HCT116 (cell line): ENCODE data around the gene PDE7B. TPM values are rescaled to one million over a fixed set of nuclear protein-coding genes. Genes with fewer than 3 reads are reported as not detected.

ENCODE experiments used
- ATAC-seq: fragments of 200-7000 bp; cut with Tn5 transposase; 2 replicates; pipeline ENCODE4 v1.9.1; 2020; ENCODE audit warnings: mild to moderate bottlenecking, moderate library complexity
- BruUV-seq: library from RNA; stranded (reverse); fragments of 400-500 nt; replicated peaks from 2 replicates; lab custom pipeline; 2021; lab: Mats Ljungman, UMichigan
- CTCF ChIA-PET: fragments of 300-600 bp; sonication (Branson Sonifier 250); formaldehyde crosslinking; loops from one replicate; lab custom pipeline; 2021; ENCODE audit warnings: antibody characterized with exemption; lab: Charles Lee
- POLR2A ChIA-PET: fragments of 300-600, 350-600 bp; sonication (Branson Sonifier 250); formaldehyde crosslinking; loops from one replicate; lab custom pipeline; 2021; ENCODE audit warnings: antibody characterized with exemption; lab: Charles Lee
- RAD21 ChIA-PET, 2 experiments: fragments of 300-600 bp; sonication (Branson Sonifier 250); formaldehyde crosslinking; loops; one replicate each; lab custom pipeline; 2023; ENCODE audit warnings: low total read pairs in 2 of 2; ENCODE audit not compliant: uncharacterized antibody in 2 of 2, unreplicated experiment in 2 of 2, low non-redundant PET in 1 of 2; lab: Charles Lee
- DNase-seq: peaks from one replicate; pipeline ENCODE4 v3.0.0-alpha.2; 2010; ENCODE audit warnings: low read depth, low spot score
- H2AFZ ChIP-seq: fragments of 200-600 bp; shearing (Covaris generic), sonication (generic); 2 replicates; pipeline ENCODE4 v1.6.1; 2017; ENCODE audit warnings: low read depth, mixed run types, mixed read lengths, antibody characterized with exemption, low read length; ENCODE audit not compliant: poor library complexity, severe bottlenecking
- H3K27ac ChIP-seq: 2 replicates; pipeline ENCODE4 v1.5.1; 2012; ENCODE audit warnings: low read depth, low read length
- H3K27me3 ChIP-seq: fragments of 200-600 bp; sonication (generic); 2 replicates; pipeline ENCODE4 v1.6.1; 2016; ENCODE audit warnings: mixed run types, low read length, mixed read lengths; ENCODE audit not compliant: insufficient read depth
- H3K36me3 ChIP-seq, 2 experiments: fragments of 200-500 bp in 1 of 2; fragments of 200-600 bp in 1 of 2; sonication (Bioruptor generic) in 1 of 2; sonication (generic) in 1 of 2; 2 replicates each; pipeline versions ENCODE4 v1.5.1 to v1.6.1; 2014 to 2016; ENCODE audit warnings: low read length in 2 of 2, inconsistent platforms in 1 of 2, mixed read lengths in 1 of 2, mixed run types in 1 of 2; ENCODE audit not compliant: insufficient read depth in 2 of 2, control insufficient read depth in 1 of 2
- H3K4me1 ChIP-seq, 2 experiments: fragments of 200-600 bp in 1 of 2; sonication (generic) in 1 of 2; 2 replicates each; pipeline versions ENCODE4 v1.5.1 to v1.6.1; 2012 to 2017; ENCODE audit warnings: low read length in 2 of 2, inconsistent platforms in 1 of 2, mild to moderate bottlenecking in 1 of 2, mixed read lengths in 1 of 2, mixed run types in 1 of 2, moderate library complexity in 1 of 2; ENCODE audit not compliant: insufficient read depth in 2 of 2, control insufficient read depth in 1 of 2
- H3K4me2 ChIP-seq: fragments of 200-600 bp; sonication (generic); 2 replicates; pipeline ENCODE4 v1.6.1; 2017; ENCODE audit warnings: mixed run types, low read length, mixed read lengths
- H3K4me3 ChIP-seq, 2 experiments: fragments of 200-600 bp in 1 of 2; sonication (generic) in 1 of 2; replicated peaks in 1 of 2; 2 replicates each; pipeline ENCODE4 v1.5.1; 2011 to 2016; ENCODE audit warnings: low read length in 2 of 2, control low read depth in 1 of 2, low read depth in 1 of 2, mild to moderate bottlenecking in 1 of 2, mixed read lengths in 1 of 2, mixed run types in 1 of 2
- H3K79me2 ChIP-seq: fragments of 200-600 bp; sonication (generic); 2 replicates; pipeline ENCODE4 v1.6.1; 2017; ENCODE audit warnings: mild to moderate bottlenecking, mixed run types, low read length, moderate library complexity, mixed read lengths; ENCODE audit not compliant: insufficient read depth
- H3K9ac ChIP-seq: fragments of 200-600 bp; sonication (generic); 2 replicates; pipeline ENCODE4 v1.6.1; 2016; ENCODE audit warnings: low read length, mixed read lengths
- H3K9me2 ChIP-seq: fragments of 200-600 bp; sonication (generic), shearing (Covaris generic); 2 replicates; pipeline ENCODE4 v1.6.1; 2017; ENCODE audit warnings: mixed run types, mild to moderate bottlenecking, moderate library complexity; ENCODE audit not compliant: insufficient read depth
- H3K9me3 ChIP-seq, 2 experiments: fragments of 200-500 bp in 1 of 2; fragments of 200-600 bp in 1 of 2; sonication (Bioruptor generic) in 1 of 2; sonication (generic) in 1 of 2; 2 replicates each; pipeline ENCODE4 v1.6.1; 2014 to 2017; ENCODE audit warnings: low read length in 2 of 2, mixed read lengths in 2 of 2, inconsistent platforms in 1 of 2, low read depth in 1 of 2, mild to moderate bottlenecking in 1 of 2, mixed run types in 1 of 2, moderate library complexity in 1 of 2; ENCODE audit not compliant: control insufficient read depth in 1 of 2, insufficient read depth in 1 of 2
- H4K20me1 ChIP-seq: fragments of 200-600 bp; sonication (generic), shearing (Covaris generic); 2 replicates; pipeline ENCODE4 v1.6.1; 2017; ENCODE audit warnings: mixed run types, mild to moderate bottlenecking, moderate library complexity; ENCODE audit not compliant: insufficient read depth
- CBX3 ChIP-seq: IDR thresholded peaks from 2 replicates; pipeline ENCODE4 v1.6.1; 2012; ENCODE audit warnings: low read depth
- CTCF ChIP-seq, 3 experiments: fragments of 200-600 bp in 1 of 3; sonication (generic) in 1 of 3; IDR thresholded peaks in 2 of 3; conservative IDR thresholded peaks in 1 of 3; 2 replicates each; pipeline ENCODE4 v1.5.1; 2012 to 2017; ENCODE audit warnings: low read depth in 2 of 3, low read length in 2 of 3, antibody characterized with exemption in 1 of 3, borderline replicate concordance in 1 of 3, control low read depth in 1 of 3, mild to moderate bottlenecking in 1 of 3, mixed read lengths in 1 of 3, mixed run types in 1 of 3, moderate library complexity in 1 of 3; ENCODE audit not compliant: insufficient read depth in 1 of 3
- EGR1 ChIP-seq: IDR thresholded peaks from 2 replicates; pipeline ENCODE4 v1.6.1; 2012; ENCODE audit warnings: low read depth
- EZH2phosphoT487 ChIP-seq: fragments of 200-600 bp; IDR thresholded peaks from 2 replicates; pipeline ENCODE4 v1.6.1; 2018; ENCODE audit warnings: antibody characterized with exemption, borderline replicate concordance
- FOSL1 ChIP-seq: IDR thresholded peaks from 2 replicates; pipeline ENCODE4 v1.6.1; 2012; ENCODE audit warnings: low read depth
- JUND ChIP-seq: IDR thresholded peaks from 2 replicates; pipeline ENCODE4 v1.6.1; 2012
- POLR2A ChIP-seq: IDR thresholded peaks from 2 replicates; pipeline ENCODE4 v1.7.0; 2011; ENCODE audit warnings: borderline replicate concordance; ENCODE audit not compliant: insufficient read depth, insufficient read length; ENCODE audit errors: extremely low read depth
- RAD21 ChIP-seq: IDR thresholded peaks from 2 replicates; pipeline ENCODE4 v1.6.1; 2012; ENCODE audit warnings: low read depth, mild to moderate bottlenecking
- SP1 ChIP-seq: IDR thresholded peaks from 2 replicates; pipeline ENCODE4 v1.6.1; 2012; ENCODE audit warnings: low read depth
- TCF7L2 ChIP-seq: IDR thresholded peaks from 2 replicates; pipeline ENCODE4 v1.7.0; 2011; ENCODE audit warnings: borderline replicate concordance, inconsistent platforms; ENCODE audit not compliant: insufficient read depth, insufficient read length; ENCODE audit errors: extremely low read depth
- YY1 ChIP-seq: IDR thresholded peaks from 2 replicates; pipeline ENCODE4 v1.6.1; 2011; ENCODE audit warnings: low read length, low read depth, moderate library complexity, mild to moderate bottlenecking; ENCODE audit not compliant: insufficient replicate concordance; ENCODE audit errors: extremely low read depth
- ZBTB33 ChIP-seq: IDR thresholded peaks from 2 replicates; pipeline ENCODE4 v1.6.1; 2011; ENCODE audit warnings: mild to moderate bottlenecking, low read length, moderate library complexity; ENCODE audit not compliant: insufficient replicate concordance; ENCODE audit errors: extremely low read depth
- ZFX ChIP-seq: fragments of 450-650 bp; IDR thresholded peaks from 2 replicates; pipeline ENCODE4 v1.6.1; 2017
- ZNF274 ChIP-seq: fragments of 200-500 bp; sonication (Bioruptor generic); IDR thresholded peaks from 2 replicates; pipeline ENCODE4 v1.6.1; 2014; ENCODE audit warnings: mild to moderate bottlenecking, low read depth, low read length, inconsistent platforms
- intact Hi-C: fragments of 100-400 bp; cut with micrococcal nuclease; formaldehyde crosslinking; loops from 2 replicates; pipeline ENCODE4 v1.10.0; 2022
- total RNA-seq: library from RNA; stranded (reverse); gene quantifications from one replicate; pipeline ENCODE4 v1.2.1, GENCODE V29; 2021; ENCODE audit not compliant: unreplicated experiment

PDE7B gene
- total RNA-seq, 1 experiment from 2014 or later, result 0.61 TPM

DNA sequence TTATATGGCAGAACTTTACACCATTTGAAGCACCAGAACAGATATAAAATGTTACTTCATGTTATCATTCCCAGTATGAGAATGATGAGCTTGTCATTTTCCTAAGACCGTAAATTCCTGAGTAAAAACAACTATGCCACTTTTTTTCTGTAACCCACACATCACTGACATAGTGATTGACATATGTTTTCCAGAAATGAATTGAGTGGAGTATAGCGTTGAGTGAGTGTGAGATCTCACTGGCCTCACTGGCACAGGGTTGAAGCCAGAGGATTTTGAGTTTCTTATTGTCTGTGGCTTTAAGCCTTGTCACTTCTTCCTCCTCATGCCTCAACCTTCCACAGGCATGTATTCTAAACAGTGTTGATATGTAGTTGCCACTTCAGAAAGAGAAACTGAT is 62.3 kb downstream of the PDE7B start:
- ChIA-PET CTCF (no interaction called here), RAD21 (no interaction called here)

More for the DNA sequence above, 62.3 kb downstream of the PDE7B start:
- no peak for DNase-seq
- TF ChIP-seq ZNF274 (no peak), EGR1 (no peak), ZBTB33 (no peak), FOSL1 (no peak), ZFX (no peak), RAD21 (no peak), CTCF (IDR thresholded peaks at IDR 0.05 in 2 of 3, conservative IDR thresholded peaks at IDR 0.05 in 1 of 3; ENCODE audit: borderline replicate concordance in 1 of 3, insufficient read depth in 1 of 3, low read depth in 2 of 3, low read length in 2 of 3) (no peak), POLR2A (no peak), JUND (no peak), TCF7L2 (no peak), YY1 (no peak), CBX3 (no peak), EZH2phosphoT487 (no peak), SP1 (no peak)
- TF ChIP-seq, all 23 proteins: peak for 0
- Histone ChIP-seq H3K27ac (no peak overlapping the region), H3K4me1 (no peaks in the 10 kb centered on the region), H3K4me3 (no peak overlapping the region), H2AFZ (no peak overlapping the region), H3K36me3 (no peaks in the 10 kb centered on the region), H3K79me2 (no peaks in the 10 kb centered on the region), H3K9me3 (no peaks in the 10 kb centered on the region), H3K9me2 (no peaks in the 10 kb centered on the region), H3K4me2 (no peak overlapping the region), H3K9ac (no peak overlapping the region), H3K27me3 (no peaks in the 10 kb centered on the region), H4K20me1 (no peaks in the 10 kb centered on the region)
- no peak for ATAC-seq
- no TSS peak for BruUV-seq
- intact Hi-C loops, result loop anchor here (5.0 kb wide), 1 partner anchor 236 kb away; no protein-coding TSS in a partner anchor
- POLR2A ChIA-PET, result no interaction called here
